Adrenal gland (tissue), 5 donors: ENCODE results near the gene SPEM2.

Experiments
- POLR2A ChIP-seq, 2 donors: fragments of 450-650 bp; IDR thresholded peaks; one replicate each; pipeline ENCODE4 v1.6.1; 2017; ENCODE audit warnings: antibody characterized with exemption in 2 of 2, mild to moderate bottlenecking in 2 of 2, moderate library complexity in 1 of 2
- TF ChIP-seq, protein P1 (sequence below), 6 experiments: fragments of 450-650 bp in 4 of 6; fragments of 200-600 bp in 2 of 6; sonication (generic) in 1 of 6; IDR thresholded peaks; 1 replicate in 5 of 6; 2 replicates in 1 of 6; pipeline versions ENCODE4 v1.5.1 to v1.8.0; 2016 to 2021; ENCODE audit warnings: antibody characterized with exemption in 6 of 6, mild to moderate bottlenecking in 2 of 6, moderate library complexity in 1 of 6
- donor health status: DM: no; HTN: no; CAD: no.

DNA sequence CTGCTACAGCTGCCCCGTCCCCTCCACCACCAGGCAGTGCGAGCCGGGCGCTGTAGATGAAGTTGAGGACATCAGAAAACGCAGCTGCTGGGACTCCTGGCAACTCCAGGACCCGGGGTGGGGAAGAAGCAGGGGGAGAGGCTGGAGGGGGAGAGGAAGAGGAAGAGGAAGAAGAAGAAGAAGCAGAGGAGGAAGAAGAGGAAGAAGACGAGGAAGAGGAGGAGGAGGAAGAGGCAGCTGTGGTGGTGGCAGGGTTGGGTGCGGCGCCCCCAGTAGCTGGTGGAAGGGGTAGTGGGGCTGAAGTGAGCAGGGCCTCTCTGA is 40.9 kb downstream of the SPEM2 start:
- TF ChIP-seq, protein P1, sequence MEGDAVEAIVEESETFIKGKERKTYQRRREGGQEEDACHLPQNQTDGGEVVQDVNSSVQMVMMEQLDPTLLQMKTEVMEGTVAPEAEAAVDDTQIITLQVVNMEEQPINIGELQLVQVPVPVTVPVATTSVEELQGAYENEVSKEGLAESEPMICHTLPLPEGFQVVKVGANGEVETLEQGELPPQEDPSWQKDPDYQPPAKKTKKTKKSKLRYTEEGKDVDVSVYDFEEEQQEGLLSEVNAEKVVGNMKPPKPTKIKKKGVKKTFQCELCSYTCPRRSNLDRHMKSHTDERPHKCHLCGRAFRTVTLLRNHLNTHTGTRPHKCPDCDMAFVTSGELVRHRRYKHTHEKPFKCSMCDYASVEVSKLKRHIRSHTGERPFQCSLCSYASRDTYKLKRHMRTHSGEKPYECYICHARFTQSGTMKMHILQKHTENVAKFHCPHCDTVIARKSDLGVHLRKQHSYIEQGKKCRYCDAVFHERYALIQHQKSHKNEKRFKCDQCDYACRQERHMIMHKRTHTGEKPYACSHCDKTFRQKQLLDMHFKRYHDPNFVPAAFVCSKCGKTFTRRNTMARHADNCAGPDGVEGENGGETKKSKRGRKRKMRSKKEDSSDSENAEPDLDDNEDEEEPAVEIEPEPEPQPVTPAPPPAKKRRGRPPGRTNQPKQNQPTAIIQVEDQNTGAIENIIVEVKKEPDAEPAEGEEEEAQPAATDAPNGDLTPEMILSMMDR (IDR thresholded peaks at IDR 0.05) = no peak
- no peak for TF ChIP-seq POLR2A (IDR thresholded peaks at IDR 0.05)
